Measurements from ENCODE around the gene TMEM242. TPM values are rescaled to one million over a fixed set of nuclear protein-coding genes. Genes with fewer than 3 reads are reported as not detected.

TMEM242 gene
- total RNA-seq, 4 donors from 2014 or later = 3.9 to 7.7 (median 6.3) TPM

Other genes with a start within 250 kb of the TMEM242 start
- 1 to 10 TPM; 3.7 to 7.7 (median 5.9) TPM for gene ZDHHC14, start 57.7 kb upstream of the TMEM242 start, total RNA-seq